ENCODE measurements around the gene BCAS4.
"Not testable (repeated sequence)": the region's sequence is repeated elsewhere in the genome, so short reads cannot be mapped to it uniquely, and the experiment has no call there.

BCAS4 gene

GRCh38 chr20:50771419-50772080, 23.3 kb upstream of the BCAS4 start:
- DNase-seq (ENCODE audit: low read depth in 3 of 3), result not testable (repeated sequence)

- DNase-seq (ENCODE audit: low read depth in 3 of 3), result no peak
Measured at GRCh38 chr20:50772420-50773185, 22.3 kb upstream of the BCAS4 start.

- no peak for DNase-seq (ENCODE audit: low read depth in 3 of 3)
Measured at GRCh38 chr20:50774515-50774914, 20.3 kb upstream of the BCAS4 start.

GRCh38 chr20:50776122-50776817, 18.6 kb upstream of the BCAS4 start:
- DNase-seq (ENCODE audit: low read depth in 3 of 3), result no peak

- DNase-seq (ENCODE audit: low read depth in 3 of 3), result no peak
Measured at GRCh38 chr20:50777373-50777772, 17.5 kb upstream of the BCAS4 start.

- DNase-seq (ENCODE audit: low read depth in 3 of 3), result not testable (repeated sequence)
Measured at GRCh38 chr20:50778994-50779393, 15.9 kb upstream of the BCAS4 start.

- no peak for DNase-seq (ENCODE audit: low read depth in 3 of 3)
Measured at GRCh38 chr20:50783390-50783789, 11.5 kb upstream of the BCAS4 start.

- no peak for DNase-seq (ENCODE audit: low read depth in 3 of 3)
Measured at GRCh38 chr20:50783903-50784302, 11.0 kb upstream of the BCAS4 start.

GRCh38 chr20:50784464-50784863, 10.4 kb upstream of the BCAS4 start:
- DNase-seq (ENCODE audit: low read depth in 3 of 3), result no peak

GRCh38 chr20:50786703-50787102, 8.2 kb upstream of the BCAS4 start:
- no peak for DNase-seq (ENCODE audit: low read depth in 3 of 3)

- DNase-seq (ENCODE audit: low read depth in 3 of 3), result no peak
Measured at GRCh38 chr20:50787181-50787580, 7.7 kb upstream of the BCAS4 start.

GRCh38 chr20:50788045-50788991, 6.5 kb upstream of the BCAS4 start:
- DNase-seq (ENCODE audit: low read depth in 3 of 3), result no peak

- DNase-seq (ENCODE audit: low read depth in 3 of 3), result no peak
Measured at GRCh38 chr20:50789968-50790650, 4.8 kb upstream of the BCAS4 start.

- DNase-seq (ENCODE audit: low read depth in 3 of 3), result peak; percentile 68 to 78 (median 72)
Measured at GRCh38 chr20:50790651-50791277, 4.1 kb upstream of the BCAS4 start.

- DNase-seq (ENCODE audit: low read depth in 3 of 3), result no peak
Measured at GRCh38 chr20:50792708-50793574, 1.9 kb upstream of the BCAS4 start.

GRCh38 chr20:50793575-50794016, 1.3 kb upstream of the BCAS4 start:
- peak in 2 of 3 donors; percentile 22 to 26 for DNase-seq (ENCODE audit: low read depth in 3 of 3)

GRCh38 chr20:50794181-50794845, 548 bp upstream of the BCAS4 start:
- no peak for DNase-seq (ENCODE audit: low read depth in 3 of 3)

- DNase-seq (ENCODE audit: low read depth in 3 of 3), result no peak
Measured at GRCh38 chr20:50797142-50797541, 2.3 kb downstream of the BCAS4 start.

- DNase-seq (ENCODE audit: low read depth in 3 of 3), result no peak
Measured at GRCh38 chr20:50798650-50799049, 3.8 kb downstream of the BCAS4 start.

All from stimulated activated CD4-positive, alpha-beta T cell treated with anti-CD3 and anti-CD28 coated beads, TNF-alpha, amount 100 ng/mL, for 48 hours (primary cell).